SK-N-SH treated with all-trans-retinoic acid at 6 μM for 48 hours (cell line): Measurements from ENCODE around the gene SPATA21.

Source experiments
- ATAC-seq: fragments of 200-7000 bp; cut with Tn5 transposase; 3 replicates; pipeline ENCODE4 v1.9.1; 2020; ENCODE audit warnings: mild to moderate bottlenecking, moderate library complexity
- CSDC2 ChIP-seq: fragments of 250-450 bp; sonication (Bioruptor Pico); IDR thresholded peaks from 2 replicates; pipeline ENCODE4 v1.5.0; 2020; ENCODE audit warnings: mild to moderate bottlenecking, moderate library complexity
- ZNF565 ChIP-seq: fragments of 450-650 bp; formaldehyde crosslinking; conservative IDR thresholded peaks from 2 replicates; pipeline ENCODE4 v1.5.0; 2020; ENCODE audit warnings: low read depth, mild to moderate bottlenecking, moderate library complexity
- TF ChIP-seq, protein P1 (sequence below): fragments of 250-450 bp; sonication (Bioruptor Pico); IDR thresholded peaks from 2 replicates; pipeline ENCODE4 v1.8.0; 2020; ENCODE audit warnings: mild to moderate bottlenecking, moderate library complexity, borderline replicate concordance

The SPATA21 gene

DNA sequence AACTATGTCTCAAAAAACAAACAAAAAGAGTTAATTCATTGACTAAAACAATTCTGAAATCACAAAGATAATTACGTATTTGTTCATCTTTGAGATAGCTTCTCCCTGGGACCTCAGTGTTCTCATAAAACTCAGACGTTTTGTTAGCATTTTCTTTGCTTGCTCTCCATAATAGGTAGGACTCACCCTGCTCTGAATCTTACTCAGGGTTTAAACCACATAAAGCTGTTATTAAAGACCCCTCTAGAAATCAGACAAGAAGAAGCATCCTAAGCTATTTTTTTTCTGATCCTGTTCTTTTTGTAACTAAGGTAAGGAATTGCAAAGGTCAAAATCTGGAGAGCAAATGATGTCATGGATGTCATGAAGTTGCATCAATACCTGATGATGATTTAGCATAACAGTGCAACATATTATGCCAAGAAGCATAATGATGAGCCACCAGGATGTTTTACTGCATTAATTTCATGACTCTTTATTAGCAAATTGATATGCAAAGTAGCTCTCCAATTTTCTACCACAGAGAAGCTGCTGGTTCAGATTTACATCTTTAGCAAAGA, 87.3 kb downstream of the SPATA21 start:
- no peak for ATAC-seq
- TF ChIP-seq, protein P1, sequence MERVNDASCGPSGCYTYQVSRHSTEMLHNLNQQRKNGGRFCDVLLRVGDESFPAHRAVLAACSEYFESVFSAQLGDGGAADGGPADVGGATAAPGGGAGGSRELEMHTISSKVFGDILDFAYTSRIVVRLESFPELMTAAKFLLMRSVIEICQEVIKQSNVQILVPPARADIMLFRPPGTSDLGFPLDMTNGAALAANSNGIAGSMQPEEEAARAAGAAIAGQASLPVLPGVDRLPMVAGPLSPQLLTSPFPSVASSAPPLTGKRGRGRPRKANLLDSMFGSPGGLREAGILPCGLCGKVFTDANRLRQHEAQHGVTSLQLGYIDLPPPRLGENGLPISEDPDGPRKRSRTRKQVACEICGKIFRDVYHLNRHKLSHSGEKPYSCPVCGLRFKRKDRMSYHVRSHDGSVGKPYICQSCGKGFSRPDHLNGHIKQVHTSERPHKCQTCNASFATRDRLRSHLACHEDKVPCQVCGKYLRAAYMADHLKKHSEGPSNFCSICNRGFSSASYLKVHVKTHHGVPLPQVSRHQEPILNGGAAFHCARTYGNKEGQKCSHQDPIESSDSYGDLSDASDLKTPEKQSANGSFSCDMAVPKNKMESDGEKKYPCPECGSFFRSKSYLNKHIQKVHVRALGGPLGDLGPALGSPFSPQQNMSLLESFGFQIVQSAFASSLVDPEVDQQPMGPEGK (CRISPR knock-in tag) = no peak
- TF ChIP-seq CSDC2 (CRISPR knock-in tag) = no peak
- TF ChIP-seq ZNF565 (CRISPR knock-in tag) = no peak
